A549 treated with DMSO at 1 μM for 4 hours (cell line): ENCODE measurements around the gene SPRR2F. TPM values are rescaled to one million over a fixed set of nuclear protein-coding genes. Genes with fewer than 3 reads are reported as not detected.

Experiments
- total RNA-seq: library from RNA; stranded (reverse); fragments of 200-300 nt; extraction: Qiagen RNA extraction; gene quantifications from 5 replicates; pipeline ENCODE4 v1.2.3, GENCODE V29; 2022; ENCODE audit warnings: low read depth

The SPRR2F gene, protein sequence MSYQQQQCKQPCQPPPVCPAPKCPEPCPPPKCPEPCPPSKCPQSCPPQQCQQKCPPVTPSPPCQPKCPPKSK
- total RNA-seq, result not detected in 5 replicates

DNA sequence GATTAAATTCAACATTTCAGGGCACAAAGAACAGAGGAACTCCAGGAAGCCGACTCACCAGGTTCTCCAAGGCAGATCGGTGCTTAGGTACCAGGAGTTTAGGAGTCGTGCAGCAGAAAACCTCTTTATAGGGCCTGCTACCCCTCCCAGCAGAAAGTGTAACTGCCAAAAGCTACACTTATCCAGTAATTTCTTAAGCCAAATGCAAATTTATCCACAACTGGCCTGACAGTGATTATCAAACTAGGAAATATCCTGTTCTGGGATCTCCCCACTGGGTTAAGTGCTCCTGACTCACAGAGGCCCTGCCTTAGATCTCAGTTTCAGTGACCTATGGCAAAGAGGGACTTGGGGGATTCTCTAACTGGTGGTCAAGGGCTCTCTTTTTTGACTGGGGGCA is at the start of gene SPRR2F:
TSS of gene SPRR2F (minus strand) at position 101 of the 400 bp plus-strand sequence. CDS start 783 bp downstream, outside the sequence.

DNA sequence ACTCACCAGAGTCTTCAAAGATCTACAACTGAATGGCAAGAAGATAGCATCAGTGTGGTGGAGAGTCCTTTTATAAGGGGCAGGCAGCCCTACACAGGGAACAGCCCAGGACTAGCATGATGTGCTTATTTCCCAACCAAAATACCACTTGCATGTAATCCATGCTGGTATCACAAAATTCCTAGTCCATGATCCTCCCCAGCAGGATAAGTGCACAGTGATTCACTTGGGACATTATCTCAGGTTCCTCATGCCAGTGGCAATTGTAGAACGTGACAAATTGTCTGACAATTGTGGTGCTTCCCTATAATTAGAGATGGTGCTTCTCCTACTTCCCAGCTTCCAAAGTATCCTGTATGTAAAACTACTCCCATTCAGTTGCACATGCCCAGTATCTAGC is 37.5 kb upstream of the SPRR2F start, which contains the start of gene SPRR2G:
TSS of gene SPRR2G (minus strand) at position 45 of the 400 bp plus-strand sequence. CDS start 780 bp downstream, outside the sequence.

GRCh38 chr1:153094426-153094825 is 18.9 kb downstream of the SPRR2F start, which contains the start of gene SPRR2E:
SPRR2E (minus strand) TSS chr1:153094526; CDS start chr1:153093751, 775 bp downstream.

DNA sequence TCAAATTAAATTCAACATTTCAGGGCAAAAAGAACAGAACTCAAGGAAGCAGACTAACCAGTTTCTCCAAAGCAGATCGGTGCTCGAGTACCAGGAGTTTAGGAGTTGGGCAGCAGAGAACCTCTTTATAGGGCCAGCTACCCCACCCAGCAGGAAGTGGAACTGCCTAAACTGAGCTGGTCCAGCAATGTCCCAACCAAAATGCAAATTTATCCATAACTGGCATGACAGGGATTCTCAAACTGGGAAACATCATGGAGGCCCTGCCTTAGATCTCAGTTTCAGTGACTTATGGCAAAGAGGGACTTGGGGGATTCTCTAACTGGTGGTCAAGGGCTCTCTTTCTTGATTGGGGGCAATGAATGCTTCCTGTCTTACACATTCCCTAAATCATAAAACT is 41.8 kb downstream of the SPRR2F start, which contains the start of gene SPRR2B:
TSS of gene SPRR2B (minus strand) at position 101 of the 400 bp plus-strand sequence. CDS start 772 bp downstream, outside the sequence.

Other genes starting within 250 kb of the SPRR2F start
- gene SMCP, start 235.2 kb downstream of the SPRR2F start, total RNA-seq, result not detected in 5 replicates
- gene IVL, start 205.0 kb downstream of the SPRR2F start, total RNA-seq, result 0.04 to 0.07 TPM in 2 of 5 replicates, not detected in the others
- not detected in 5 replicates for gene SPRR5, start 166.3 kb downstream of the SPRR2F start, total RNA-seq
- not detected in 5 replicates for gene SPRR4, start 142.9 kb downstream of the SPRR2F start, total RNA-seq
- not detected in 5 replicates for gene SPRR1A, start 129.4 kb downstream of the SPRR2F start, total RNA-seq
- not detected in 5 replicates for gene SPRR3, start 111.8 kb downstream of the SPRR2F start, total RNA-seq
- gene SPRR1B, start 82.3 kb downstream of the SPRR2F start, total RNA-seq, result not detected in 5 replicates
- not detected in 5 replicates for gene SPRR2D, start 72.4 kb downstream of the SPRR2F start, total RNA-seq
- gene SPRR2A, start 56.0 kb downstream of the SPRR2F start, total RNA-seq, result not detected in 5 replicates
- gene SPRR2B, start 41.9 kb downstream of the SPRR2F start, total RNA-seq, result not detected in 5 replicates
- not detected in 5 replicates for gene SPRR2E, start 19.0 kb downstream of the SPRR2F start, total RNA-seq
- not detected in 5 replicates for gene SPRR2G, start 37.4 kb upstream of the SPRR2F start, total RNA-seq
- not detected in 5 replicates for gene LELP1, start 89.9 kb upstream of the SPRR2F start, total RNA-seq
- not detected in 5 replicates for gene PRR9, start 104.1 kb upstream of the SPRR2F start, total RNA-seq
- not detected in 5 replicates for gene LORICRIN, start 146.2 kb upstream of the SPRR2F start, total RNA-seq
- gene PGLYRP3, start 199.4 kb upstream of the SPRR2F start, total RNA-seq, result not detected in 5 replicates
- gene PGLYRP4, start 235.3 kb upstream of the SPRR2F start, total RNA-seq, result not detected in 5 replicates
- gene S100A9, start 244.3 kb upstream of the SPRR2F start, total RNA-seq, result 0.52 to 1.0 TPM (median 0.95 TPM) in 5 replicates